IMR-90 (cell line): ENCODE results near the gene NRCAM. TPM values are rescaled to one million over a fixed set of nuclear protein-coding genes. Genes with fewer than 3 reads are reported as not detected.

ENCODE experiments used
- ATAC-seq: fragments of 200-7000 bp; cut with Tn5 transposase; 2 replicates; pipeline ENCODE4 v1.9.1; 2020; ENCODE audit warnings: low read depth, mild to moderate bottlenecking, moderate library complexity
- BruUV-seq: library from RNA; stranded (reverse); fragments of 400-500 nt; replicated peaks from 2 replicates; lab custom pipeline; 2021; lab: Mats Ljungman, UMichigan
- CTCF ChIA-PET: fragments of 300-600 bp; formaldehyde crosslinking; extraction: SDS; loops from one replicate; lab custom pipeline; 2021; ENCODE audit warnings: antibody characterized with exemption; lab: Yijun Ruan, JAX
- POLR2A ChIA-PET: fragments of 300-600 bp; sonication (Branson Sonifier 250); formaldehyde crosslinking; loops from one replicate; lab custom pipeline; 2022; ENCODE audit warnings: antibody characterized with exemption; ENCODE audit not compliant: unreplicated experiment; lab: Charles Lee
- DNase-seq: peaks from one replicate; pipeline ENCODE4 v3.0.0; 2013
- H2AFZ ChIP-seq: replicated peaks from 2 replicates; pipeline ENCODE3; 2013; ENCODE audit warnings: low read length, mild to moderate bottlenecking; ENCODE audit not compliant: poor library complexity
- H2AK5ac ChIP-seq: 2 replicates; pipeline ENCODE4 v1.6.1; 2013; ENCODE audit warnings: low read depth, low read length, inconsistent platforms
- H2AK9ac ChIP-seq: replicated peaks from 2 replicates; pipeline ENCODE3; 2013; ENCODE audit warnings: mild to moderate bottlenecking, low read depth, low read length, moderate library complexity; ENCODE audit not compliant: poor library complexity
- H2BK120ac ChIP-seq: 2 replicates; pipeline ENCODE4 v1.6.1; 2013; ENCODE audit warnings: low read depth, low read length, inconsistent platforms
- H2BK15ac ChIP-seq: 3 replicates; pipeline ENCODE4 v1.6.1; 2013; ENCODE audit warnings: low read depth, low read length, inconsistent platforms
- H2BK20ac ChIP-seq: 2 replicates; pipeline ENCODE4 v1.6.1; 2013; ENCODE audit warnings: low read depth, mild to moderate bottlenecking, inconsistent platforms, low read length, moderate library complexity
- H2BK5ac ChIP-seq: 2 replicates; pipeline ENCODE4 v1.6.1; 2013; ENCODE audit warnings: mild to moderate bottlenecking, low read depth, low read length, inconsistent platforms; ENCODE audit not compliant: poor library complexity, severe bottlenecking
- H3K14ac ChIP-seq: replicated peaks from 2 replicates; pipeline ENCODE4 v1.6.1; 2013; ENCODE audit warnings: low read depth, low read length, inconsistent platforms
- H3K18ac ChIP-seq: 2 replicates; pipeline ENCODE4 v1.6.1; 2013; ENCODE audit warnings: low read depth, low read length, control low read depth
- H3K23ac ChIP-seq: 2 replicates; pipeline ENCODE4 v1.6.1; 2013; ENCODE audit warnings: low read depth, low read length, inconsistent platforms
- H3K27ac ChIP-seq: 2 replicates; pipeline ENCODE4 v1.5.1; 2013; ENCODE audit warnings: mild to moderate bottlenecking, control low read depth, low read length; ENCODE audit not compliant: insufficient read depth
- H3K27me3 ChIP-seq: 2 replicates; pipeline ENCODE4 v1.6.1; 2013; ENCODE audit warnings: low read length; ENCODE audit not compliant: control insufficient read depth, insufficient read depth
- H3K36me3 ChIP-seq: 2 replicates; pipeline ENCODE4 v1.6.1; 2013; ENCODE audit warnings: low read length, mixed read lengths; ENCODE audit not compliant: control insufficient read depth, insufficient read depth
- H3K4ac ChIP-seq: 2 replicates; pipeline ENCODE4 v1.6.1; 2013; ENCODE audit warnings: low read depth, low read length, inconsistent platforms
- H3K4me1 ChIP-seq: 2 replicates; pipeline ENCODE4 v1.6.1; 2013; ENCODE audit warnings: low read length, mixed read lengths; ENCODE audit not compliant: control insufficient read depth, insufficient read depth
- H3K4me2 ChIP-seq: 2 replicates; pipeline ENCODE4 v1.6.1; 2013; ENCODE audit warnings: low read depth, mild to moderate bottlenecking, control low read depth, low read length, moderate library complexity
- H3K4me3 ChIP-seq: 2 replicates; pipeline ENCODE4 v1.5.1; 2013; ENCODE audit warnings: low read depth, mild to moderate bottlenecking, control low read depth, low read length, moderate library complexity; ENCODE audit not compliant: insufficient read depth
- H3K56ac ChIP-seq: 2 replicates; pipeline ENCODE4 v1.6.1; 2013; ENCODE audit warnings: low read length, inconsistent platforms; ENCODE audit not compliant: insufficient read depth; ENCODE audit errors: extremely low read depth
- H3K79me1 ChIP-seq, 2 experiments: 2 replicates each; pipeline ENCODE4 v1.6.1; 2013; ENCODE audit warnings: low read length in 2 of 2, inconsistent platforms in 1 of 2, low read depth in 1 of 2
- H3K9ac ChIP-seq: 2 replicates; pipeline ENCODE4 v1.6.1; 2013; ENCODE audit warnings: low read depth, low read length, control low read depth
- H3K9me1 ChIP-seq: 2 replicates; pipeline ENCODE4 v1.6.1; 2013; ENCODE audit warnings: low read length, inconsistent platforms; ENCODE audit not compliant: insufficient read depth
- H3K9me3 ChIP-seq: 2 replicates; pipeline ENCODE4 v1.6.1; 2013; ENCODE audit warnings: low read length; ENCODE audit not compliant: control insufficient read depth, insufficient read depth
- H4K20me1 ChIP-seq: 2 replicates; pipeline ENCODE4 v1.6.1; 2013; ENCODE audit warnings: low read length, inconsistent platforms; ENCODE audit not compliant: insufficient read depth
- H4K5ac ChIP-seq: 2 replicates; pipeline ENCODE4 v1.6.1; 2013; ENCODE audit warnings: mild to moderate bottlenecking, low read depth, low read length, control low read depth
- H4K8ac ChIP-seq, 2 experiments: 2 replicates each; pipeline ENCODE4 v1.6.1; 2013; ENCODE audit warnings: low read depth in 2 of 2, low read length in 2 of 2, control low read depth in 1 of 2, inconsistent platforms in 1 of 2
- H4K91ac ChIP-seq: 2 replicates; pipeline ENCODE4 v1.6.1; 2013; ENCODE audit warnings: low read depth, low read length, inconsistent platforms; ENCODE audit not compliant: insufficient read depth
- BHLHE40 ChIP-seq: fragments of 150-350 bp; IDR thresholded peaks from 2 replicates; pipeline ENCODE4 v1.6.1; 2016; ENCODE audit warnings: mild to moderate bottlenecking, low read depth, low read length
- WGBS, 2 experiments: methylation state at CpG; one replicate each; pipeline versions ENCODE4 v1.1.5 to v1.1.7; 2013; ENCODE audit warnings: missing lambda C conversion rate in 2 of 2; ENCODE audit not compliant: insufficient read length in 1 of 2; ENCODE audit errors: extremely low coverage in 2 of 2; 5-methylcytosine and 5-hydroxymethylcytosine counted together
- dilution Hi-C: fragments of 300-500 bp; cut with HindIII; formaldehyde crosslinking; loops from one replicate; pipeline ENCODE4 v1.14.3; 2018; ENCODE audit warnings: low sequenced_read_pairs; ENCODE audit not compliant: unreplicated experiment
- in situ Hi-C: fragments of 300-500 bp; cut with MboI; formaldehyde crosslinking; loops from 3 replicates; pipeline ENCODE4 v1.14.3; 2019; ENCODE audit warnings: low sequenced_read_pairs, inconsistent platforms, mixed read lengths
- intact Hi-C: fragments of 100-400 bp; cut with micrococcal nuclease; formaldehyde crosslinking; loops from 2 replicates; pipeline ENCODE4 v1.10.0; 2022
- polyA plus RNA-seq, 3 experiments: library from polyadenylated mRNA; depleted of rRNA; stranded (reverse); fragments of >200 nt; gene quantifications; 2 replicates each; pipeline ENCODE4 v1.2.3, GENCODE V29; 2012; ENCODE audit warnings: low replicate concordance in 1 of 3
- total RNA-seq: library from RNA; depleted of rRNA; stranded (reverse); fragments of >200 nt; gene quantifications from 2 replicates; pipeline ENCODE4 v1.2.3, GENCODE V29; 2012
- TF ChIP-seq, protein P1 (sequence below): fragments of 150-350 bp; IDR thresholded peaks from 2 replicates; pipeline ENCODE4 v1.6.1; 2016; ENCODE audit warnings: low read depth, mild to moderate bottlenecking, low read length, moderate library complexity, borderline replicate concordance

The NRCAM gene
- total and polyA plus RNA-seq, 2 of the 4 experiments (the other 2 are of a cell fraction): 0.46 to 1.1 TPM

DNA sequence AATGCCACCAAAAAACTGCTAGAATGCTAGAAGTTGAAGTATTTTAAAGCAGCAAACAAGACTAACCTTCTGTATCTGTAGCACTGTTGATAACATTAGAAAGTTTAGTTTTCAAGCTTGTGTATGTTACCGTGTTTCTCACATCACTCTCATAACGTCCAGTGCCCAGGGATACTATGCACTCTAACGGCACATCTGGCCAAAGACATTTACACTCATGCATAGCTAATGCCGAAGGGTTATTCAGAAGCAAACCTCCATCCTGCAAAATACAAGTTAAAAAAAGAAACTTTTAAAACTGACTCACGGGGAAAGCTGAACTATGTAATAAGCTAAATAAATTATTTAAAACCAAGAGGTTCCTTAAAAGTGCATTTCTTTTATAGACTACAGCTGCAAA is 22.9 kb upstream of the NRCAM start:
- WGBS, 2 experiments: no CpG with 5 or more reads among the region's 5 CpGs
- Histone ChIP-seq H4K5ac (no peak overlapping the region), H2BK5ac (no peak overlapping the region), H3K9me1 (0 out of 2 replicates have a peak, but pooled peaks cover 7% of the 10 kb centered on the region), H4K8ac (no peak overlapping the region), H3K4me1 (no peaks in the 10 kb centered on the region), H3K27ac (no peak overlapping the region), H2AK9ac (no peak overlapping the region), H3K56ac (no peak overlapping the region), H4K20me1 (no peaks in the 10 kb centered on the region), H2AFZ (no peak overlapping the region), H3K27me3 (no peaks in the 10 kb centered on the region), H3K9me3 (no peaks in the 10 kb centered on the region), H2AK5ac (no peak overlapping the region), H3K4me2 (no peak overlapping the region), H3K4ac (no peak overlapping the region), H3K4me3 (no peak overlapping the region), H3K14ac (no peak overlapping the region), H2BK20ac (no peak overlapping the region), H2BK15ac (no peak overlapping the region), H3K79me1 (no peaks in the 10 kb centered on the region; a peak in 1 of 4 replicates), H3K36me3 (peaks cover 8% of the 10 kb centered on the region), H4K91ac (no peak overlapping the region), H3K9ac (no peak overlapping the region), H3K23ac (no peak overlapping the region), H3K18ac (no peak overlapping the region), H2BK120ac (no peak overlapping the region)
- TF ChIP-seq BHLHE40: no peak
- TF ChIP-seq, protein P1, sequence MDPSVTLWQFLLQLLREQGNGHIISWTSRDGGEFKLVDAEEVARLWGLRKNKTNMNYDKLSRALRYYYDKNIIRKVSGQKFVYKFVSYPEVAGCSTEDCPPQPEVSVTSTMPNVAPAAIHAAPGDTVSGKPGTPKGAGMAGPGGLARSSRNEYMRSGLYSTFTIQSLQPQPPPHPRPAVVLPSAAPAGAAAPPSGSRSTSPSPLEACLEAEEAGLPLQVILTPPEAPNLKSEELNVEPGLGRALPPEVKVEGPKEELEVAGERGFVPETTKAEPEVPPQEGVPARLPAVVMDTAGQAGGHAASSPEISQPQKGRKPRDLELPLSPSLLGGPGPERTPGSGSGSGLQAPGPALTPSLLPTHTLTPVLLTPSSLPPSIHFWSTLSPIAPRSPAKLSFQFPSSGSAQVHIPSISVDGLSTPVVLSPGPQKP: no peak
- ATAC-seq: no peak
- BruUV-seq: no TSS peak
- intact Hi-C loops (no loop called here), dilution Hi-C loops (loop anchor here (25.0 kb wide), 1 partner anchor 292 kb away; no protein-coding TSS in a partner anchor), in situ Hi-C loops (no loop called here)
- no peak for DNase-seq
- ChIA-PET CTCF (no interaction called here), POLR2A (no interaction called here)
